Naive thymus-derived CD8-positive, alpha-beta T cell (primary cell): ENCODE measurements around the gene NTRK1. TPM values are rescaled to one million over a fixed set of nuclear protein-coding genes. Genes with fewer than 3 reads are reported as not detected.

Experiments used
- ATAC-seq, 2 donors: fragments of 150-1000 bp; cut with Tn5 transposase in 1 of 2; sonication (Bioruptor Pico), chemical (Tn5 transposase) in 1 of 2; 1 replicate in 1 of 2; 2 replicates in 1 of 2; pipeline ENCODE4 v1.10.0; 2021; ENCODE audit warnings: mild to moderate bottlenecking in 2 of 2, moderate library complexity in 2 of 2
- POLR2A ChIA-PET: fragments of 350-600 bp; sonication (Branson Sonifier 250); formaldehyde crosslinking; loops from one replicate; lab custom pipeline; 2021; ENCODE audit warnings: antibody characterized with exemption; lab: Charles Lee
- DNase-seq, 10 donors: peaks; one replicate each; pipeline versions ENCODE4 v3.0.0 to v3.0.0-alpha.2; 2020 to 2022
- H3K27ac Mint-ChIP-seq, 10 donors: one replicate each; pipeline ENCODE4 v1.8.0; 2020 to 2022; ENCODE audit warnings: mild to moderate bottlenecking in 10 of 10, mixed read lengths in 10 of 10, moderate library complexity in 4 of 10, inconsistent platforms in 1 of 10
- H3K27me3 Mint-ChIP-seq, 5 donors: one replicate each; pipeline ENCODE4 v1.8.0; 2021 to 2022; ENCODE audit warnings: mixed read lengths in 5 of 5
- H3K36me3 Mint-ChIP-seq, 3 donors: one replicate each; pipeline ENCODE4 v1.8.0; 2020 to 2022; ENCODE audit warnings: mixed read lengths in 3 of 3, mild to moderate bottlenecking in 2 of 3, inconsistent platforms in 1 of 3
- H3K4me1 Mint-ChIP-seq, 4 donors: one replicate each; pipeline ENCODE4 v1.8.0; 2021 to 2022; ENCODE audit warnings: mixed read lengths in 4 of 4
- H3K4me3 Mint-ChIP-seq, 10 donors: one replicate each; pipeline ENCODE4 v1.8.0; 2020 to 2022; ENCODE audit warnings: mild to moderate bottlenecking in 10 of 10, mixed read lengths in 10 of 10, moderate library complexity in 6 of 10, inconsistent platforms in 1 of 10
- H3K9me3 Mint-ChIP-seq, 9 donors: one replicate each; pipeline ENCODE4 v1.8.0; 2020 to 2022; ENCODE audit warnings: mixed read lengths in 9 of 9, mild to moderate bottlenecking in 3 of 9, inconsistent platforms in 1 of 9, moderate library complexity in 1 of 9
- polyA plus RNA-seq, 3 donors: library from polyadenylated mRNA; unstranded; fragments of 300-500 nt; fragmentation: Illumina TruSeq; gene quantifications; one replicate each; pipeline ENCODE4 v1.2.3, GENCODE V29; 2021
- total RNA-seq, 8 experiments: library from RNA in 2 of 8; stranded (reverse) in 2 of 8; gene quantifications; one replicate each; pipeline ENCODE4 v1.2.3 and lab custom pipeline; 2021 to 2026

NTRK1 gene
- total RNA-seq = not detected
- polyA plus RNA-seq = under 1 TPM in 2 of 3 donors, not detected in 1; 0.14 to 0.25 TPM
- total RNA-seq (lab: John Stamatoyannopoulos, UW) = 0 to 1.0 (median 0.65) reads per million in 6 experiments

DNA sequence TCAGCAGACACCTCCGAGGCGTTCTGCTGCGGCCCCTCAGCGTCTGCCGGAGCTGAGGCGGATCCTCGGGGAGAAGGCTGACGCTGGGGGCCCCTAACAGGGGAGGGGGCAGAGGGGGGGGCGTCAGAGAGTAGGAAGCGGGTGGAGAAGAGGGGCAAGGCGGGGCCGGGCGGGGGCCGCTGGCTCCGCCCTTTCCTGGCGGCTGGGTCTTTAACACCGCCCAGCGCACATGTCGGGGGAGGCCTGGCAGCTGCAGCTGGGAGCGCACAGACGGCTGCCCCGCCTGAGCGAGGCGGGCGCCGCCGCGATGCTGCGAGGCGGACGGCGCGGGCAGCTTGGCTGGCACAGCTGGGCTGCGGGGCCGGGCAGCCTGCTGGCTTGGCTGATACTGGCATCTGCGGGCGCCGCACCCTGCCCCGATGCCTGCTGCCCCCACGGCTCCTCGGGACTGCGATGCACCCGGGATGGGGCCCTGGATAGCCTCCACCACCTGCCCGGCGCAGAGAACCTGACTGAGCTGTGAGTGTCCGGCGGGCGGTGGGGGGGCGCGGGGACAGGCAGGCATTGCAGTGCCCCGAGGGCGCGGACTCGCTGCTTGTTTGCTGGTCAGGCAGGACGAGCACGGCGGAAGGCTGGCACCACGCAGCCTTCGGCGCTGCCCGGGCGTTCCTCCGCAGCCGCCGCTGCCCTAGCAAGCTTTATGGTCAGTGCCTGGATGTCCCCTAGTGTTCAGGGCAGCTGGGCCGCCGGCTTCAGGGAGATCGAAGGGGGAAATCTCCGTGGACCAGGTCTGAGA lies at the start of gene NTRK1:
Gene NTRK1, plus strand, starts transcription at position 238 of the 796 bp plus-strand sequence. Its CDS starts 70 bp downstream, at position 308.
- peak within 1 kb of the TSS in 5 of 10 donors; percentile 45 to 71 (median 67) for H3K27ac Mint-ChIP-seq
- H3K4me3 Mint-ChIP-seq = peak within 1 kb of the TSS; percentile 72 to 92 (median 83)
- no peaks in the 10 kb centered on the region for H3K9me3 Mint-ChIP-seq
- no peaks in the 10 kb centered on the region for H3K36me3 Mint-ChIP-seq
- ATAC-seq (peak; percentile 82 to 86), DNase-seq (peak; percentile 37 to 74 (median 48))
- POLR2A ChIA-PET = interaction anchor here (0.6 to 3.0 kb wide), 9 partner anchors 12 to 171 kb away, joined by 3 to 13 read pairs (median 3); partner anchors contain the start of genes HDGF and PRCC
- H3K27me3 Mint-ChIP-seq = peaks cover 22 to 76% (median 50%) of the 10 kb centered on the region in 5 donors
- peaks cover 14 to 43% (median 32%) of the 10 kb centered on the region in 4 donors for H3K4me1 Mint-ChIP-seq

DNA sequence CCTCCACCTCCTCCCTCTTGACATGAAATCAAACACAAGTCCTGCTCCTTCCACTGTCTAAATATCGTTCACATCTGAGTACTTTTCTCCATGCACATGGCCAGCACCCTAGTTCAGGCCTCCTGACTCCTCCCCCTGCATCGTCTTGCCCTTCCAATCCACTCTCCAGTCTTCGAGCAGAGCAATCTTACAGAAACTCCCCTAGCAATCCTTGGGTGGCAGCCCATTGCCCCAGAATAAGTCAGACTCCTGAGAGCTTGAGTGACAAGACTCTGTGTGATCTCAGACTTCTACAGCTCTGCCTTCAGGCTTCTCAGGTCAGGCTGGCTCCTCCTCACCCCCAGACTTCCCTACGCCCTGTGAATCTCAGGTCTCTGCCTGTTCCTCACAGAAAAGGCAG lies 49.5 kb upstream of the NTRK1 start:
- peak overlapping the region in 5 of 10 donors; percentile 14 to 92 (median 24) for H3K4me3 Mint-ChIP-seq
- H3K4me1 Mint-ChIP-seq = peaks cover 51 to 75% (median 67%) of the 10 kb centered on the region in 4 donors

DNA sequence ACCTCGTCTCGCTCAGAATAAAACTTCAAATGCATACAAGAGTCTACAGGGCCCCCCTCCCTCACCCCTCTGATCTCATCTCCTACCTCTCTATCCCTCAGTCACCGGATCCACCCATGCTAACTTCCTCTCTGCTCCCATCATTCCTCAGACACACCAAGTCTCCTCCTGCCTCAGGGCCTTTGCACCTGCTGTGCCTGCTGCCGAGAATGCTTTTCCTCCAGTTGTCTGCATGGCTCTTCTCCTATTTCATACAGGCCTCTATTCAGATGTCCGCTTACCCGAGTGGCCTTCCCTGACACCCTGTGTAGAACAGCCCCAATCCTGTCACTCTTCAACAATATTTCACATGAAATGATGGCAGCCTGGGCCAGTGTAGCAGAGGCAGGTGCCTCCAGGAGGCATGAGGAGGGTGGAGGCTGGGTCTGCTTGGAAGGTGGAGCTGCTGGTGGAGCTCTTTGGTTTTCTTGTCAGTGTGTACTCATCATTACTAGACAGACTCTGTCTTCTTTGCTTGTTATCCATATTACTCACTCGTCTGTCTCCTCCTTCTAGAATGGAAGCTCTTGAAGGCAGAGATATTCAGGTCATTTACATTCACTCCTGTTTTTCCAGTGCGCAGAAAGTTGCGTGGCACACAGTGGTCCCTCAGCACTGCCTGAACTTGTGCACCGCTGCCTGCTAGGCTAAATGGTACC lies 48.2 kb upstream of the NTRK1 start:
- DNase-seq (no peak), ATAC-seq (no peak)
- peak overlapping the region; percentile 46 to 100 (median 98) for H3K27ac Mint-ChIP-seq
- H3K27me3 Mint-ChIP-seq = peaks cover 0 to 5% (median 0%) of the 10 kb centered on the region in 5 donors
- peaks cover 56 to 83% (median 73%) of the 10 kb centered on the region in 4 donors for H3K4me1 Mint-ChIP-seq
- peak overlapping the region; percentile 20 to 93 (median 62) for H3K4me3 Mint-ChIP-seq
- POLR2A ChIA-PET = interaction anchor here (1.1 to 1.7 kb wide), 3 partner anchors 14 to 44 kb away, joined by 3 to 5 read pairs (median 3); no protein-coding TSS in a partner anchor
- H3K36me3 Mint-ChIP-seq = peaks cover 0 to 44% (median 8%) of the 10 kb centered on the region in 3 donors
- H3K9me3 Mint-ChIP-seq = no peaks in the 10 kb centered on the region

More for the DNA sequence above, 49.5 kb upstream of the NTRK1 start:
- ATAC-seq (no peak), DNase-seq (no peak)
- POLR2A ChIA-PET = interaction anchor here (1.6 kb wide), 1 partner anchor 43 kb away, joined by 3 read pairs; no protein-coding TSS in a partner anchor
- peak overlapping the region in 9 of 10 donors; percentile 26 to 100 (median 76) for H3K27ac Mint-ChIP-seq
- H3K27me3 Mint-ChIP-seq = no peaks in the 10 kb centered on the region
- peaks cover 0 to 55% (median 11%) of the 10 kb centered on the region in 3 donors for H3K36me3 Mint-ChIP-seq
- H3K9me3 Mint-ChIP-seq = no peaks in the 10 kb centered on the region

DNA sequence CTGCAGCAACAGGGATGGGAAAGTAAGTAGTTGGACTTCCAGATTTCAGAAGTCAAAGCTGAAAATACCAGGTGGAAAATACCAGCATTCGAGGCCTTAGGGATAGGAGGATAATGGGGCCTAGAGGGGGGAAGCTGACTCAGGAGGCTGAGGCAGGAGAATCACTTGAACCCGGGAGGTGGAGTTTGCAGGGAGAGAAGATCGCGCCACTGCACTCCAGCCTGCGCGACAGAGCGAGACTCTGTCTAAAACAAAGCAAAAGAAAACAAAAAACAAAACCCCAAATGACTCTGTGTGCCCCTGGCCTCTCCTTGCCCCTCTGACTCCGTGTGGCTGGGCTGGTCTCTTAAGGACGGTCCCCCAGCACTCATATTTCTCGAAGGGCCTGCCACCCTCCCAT lies 47.4 kb upstream of the NTRK1 start:
- Mint-ChIP-seq H3K9me3 (no peaks in the 10 kb centered on the region), H3K27me3 (peaks cover 0 to 5% (median 0%) of the 10 kb centered on the region in 5 donors), H3K4me3 (peak overlapping the region; percentile 79 to 94 (median 90)), H3K27ac (peak overlapping the region; percentile 58 to 100 (median 98)), H3K4me1 (peaks cover 49 to 74% (median 68%) of the 10 kb centered on the region in 4 donors), H3K36me3 (peaks cover 0 to 36% (median 8%) of the 10 kb centered on the region in 3 donors)
- no peak for DNase-seq
- POLR2A ChIA-PET = interaction anchor here (1.1 to 1.7 kb wide), 2 partner anchors 15 to 35 kb away, joined by 3 to 5 read pairs; no protein-coding TSS in a partner anchor
- no peak for ATAC-seq

DNA sequence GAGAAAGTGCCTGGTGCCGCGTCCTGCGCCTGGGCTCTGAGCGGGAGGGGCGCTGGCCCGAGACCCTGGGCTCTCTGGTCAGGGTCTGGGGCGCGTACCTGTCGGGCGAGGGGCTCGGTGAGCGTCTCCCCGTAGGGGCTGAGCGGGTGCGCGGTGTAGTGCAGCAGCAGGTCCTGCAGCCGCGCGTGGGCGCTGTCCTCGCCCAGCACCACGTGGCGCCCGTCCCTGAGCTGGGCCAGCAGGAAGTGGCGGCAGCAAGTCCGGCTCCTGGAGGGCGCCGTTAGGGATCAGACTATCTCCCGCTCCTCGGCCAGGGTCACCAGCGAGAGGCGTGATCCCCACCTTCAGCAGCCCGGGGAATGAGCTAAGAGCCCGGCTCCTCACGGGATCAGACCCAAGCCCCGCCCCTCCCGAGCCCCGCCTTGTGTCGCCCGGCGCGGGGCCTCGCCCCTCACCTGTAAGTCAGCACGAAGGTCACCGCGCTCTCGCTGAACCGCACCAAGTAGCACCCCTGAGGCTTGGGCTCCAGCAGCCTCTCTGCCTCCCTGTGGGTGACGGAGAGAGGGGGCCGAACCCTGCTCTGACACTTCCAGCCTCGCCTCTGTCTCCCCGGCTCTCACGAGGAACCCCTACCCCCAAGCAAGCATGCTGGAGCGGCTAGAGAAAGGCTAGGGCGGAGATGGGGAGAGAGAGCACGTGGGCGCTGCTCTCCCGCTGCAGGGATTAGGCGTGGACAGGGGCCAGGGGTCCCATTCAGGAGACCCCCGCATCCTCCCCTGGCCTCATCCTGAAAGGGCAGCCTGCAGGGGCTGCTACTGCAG lies 46.7 kb upstream of the NTRK1 start:
- DNase-seq (peak; percentile 25 to 86 (median 74)), ATAC-seq (peak; percentile 35 to 54)
- peaks cover 0 to 5% (median 0%) of the 10 kb centered on the region in 5 donors for H3K27me3 Mint-ChIP-seq
- H3K27ac Mint-ChIP-seq = peak overlapping the region; percentile 95 to 100 (median 98)
- H3K36me3 Mint-ChIP-seq = peaks cover 0 to 32% (median 8%) of the 10 kb centered on the region in 3 donors
- POLR2A ChIA-PET = interaction anchor here (1.7 kb wide), 1 partner anchor 35 kb away, joined by 5 read pairs; no protein-coding TSS in a partner anchor
- no peaks in the 10 kb centered on the region for H3K9me3 Mint-ChIP-seq
- peak overlapping the region; percentile 79 to 94 (median 90) for H3K4me3 Mint-ChIP-seq
- peaks cover 46 to 68% (median 65%) of the 10 kb centered on the region in 4 donors for H3K4me1 Mint-ChIP-seq

DNA sequence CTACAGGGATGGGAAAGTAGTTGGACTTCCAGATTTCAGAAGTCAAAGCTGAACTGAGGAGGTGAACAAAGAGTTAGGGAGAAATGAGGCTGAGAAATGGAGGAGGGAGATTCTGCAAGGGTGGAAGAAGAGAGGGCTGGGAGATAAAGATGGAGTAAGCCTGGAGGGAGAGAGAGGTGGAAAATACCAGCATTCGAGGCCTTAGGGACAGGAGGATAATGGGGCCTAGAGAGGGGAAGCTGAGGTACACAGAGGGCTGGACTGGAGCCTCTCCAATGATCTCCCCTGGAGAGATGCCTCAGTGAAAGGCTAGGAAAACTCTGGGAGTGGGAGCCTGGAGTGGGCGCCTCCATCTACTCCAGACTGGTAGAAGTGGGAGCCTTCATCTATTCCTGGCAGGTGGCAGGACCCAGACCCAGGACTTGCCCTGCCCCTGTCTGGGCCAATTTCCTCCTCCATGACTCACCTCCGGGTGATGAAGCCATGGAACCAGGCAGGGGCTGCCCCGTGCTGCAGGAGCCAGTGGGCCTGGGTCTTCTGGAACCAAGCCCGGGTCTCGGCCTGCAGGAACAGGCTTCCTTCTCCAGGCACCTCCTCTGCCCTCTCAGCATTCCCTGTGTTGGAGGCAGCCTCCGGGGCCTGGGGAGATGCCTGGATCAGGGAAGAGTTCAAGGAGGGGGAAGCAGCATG lies 45.9 kb upstream of the NTRK1 start:
- H3K27ac Mint-ChIP-seq = peak overlapping the region; percentile 95 to 100 (median 98)
- no peak for ATAC-seq
- POLR2A ChIA-PET = interaction anchor here (1.0 to 1.7 kb wide), 2 partner anchors 12 to 34 kb away, joined by 4 to 5 read pairs; no protein-coding TSS in a partner anchor

DNA sequence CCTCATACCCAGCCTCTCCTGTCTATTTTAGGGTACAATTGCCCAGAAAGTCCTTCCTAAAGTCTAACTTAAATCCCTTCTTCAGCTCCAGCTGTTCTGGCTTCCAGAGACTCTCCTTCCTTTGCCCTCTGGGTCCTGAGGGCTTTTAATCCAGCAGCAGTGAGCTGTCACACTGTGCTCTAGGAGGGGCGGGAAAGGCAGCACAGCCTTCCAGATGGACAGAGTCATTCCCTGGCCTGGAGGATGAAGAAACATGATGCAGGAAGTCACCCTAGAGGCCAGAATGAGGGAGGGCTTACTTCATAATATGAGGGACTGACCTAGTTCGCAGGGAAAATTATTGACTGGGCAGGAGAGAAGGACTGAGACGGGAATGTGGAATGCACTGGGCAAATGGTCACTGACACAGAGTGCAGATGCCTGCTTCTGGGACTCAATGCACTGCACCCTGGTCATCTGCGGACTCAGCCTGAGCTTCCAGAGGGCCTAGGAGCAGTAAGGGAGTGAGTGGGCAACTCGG lies 45.3 kb upstream of the NTRK1 start:
- H3K9me3 Mint-ChIP-seq = no peaks in the 10 kb centered on the region

More for the DNA sequence above, 45.9 kb upstream of the NTRK1 start:
- H3K9me3 Mint-ChIP-seq = no peaks in the 10 kb centered on the region
- H3K36me3 Mint-ChIP-seq = peaks cover 0 to 29% (median 8%) of the 10 kb centered on the region in 3 donors
- peaks cover 0 to 5% (median 0%) of the 10 kb centered on the region in 5 donors for H3K27me3 Mint-ChIP-seq
- peak overlapping the region; percentile 79 to 94 (median 90) for H3K4me3 Mint-ChIP-seq
- H3K4me1 Mint-ChIP-seq = peaks cover 44 to 68% (median 64%) of the 10 kb centered on the region in 4 donors
- peak in 3 of 10 donors; percentile 10 to 60 (median 18) for DNase-seq

DNA sequence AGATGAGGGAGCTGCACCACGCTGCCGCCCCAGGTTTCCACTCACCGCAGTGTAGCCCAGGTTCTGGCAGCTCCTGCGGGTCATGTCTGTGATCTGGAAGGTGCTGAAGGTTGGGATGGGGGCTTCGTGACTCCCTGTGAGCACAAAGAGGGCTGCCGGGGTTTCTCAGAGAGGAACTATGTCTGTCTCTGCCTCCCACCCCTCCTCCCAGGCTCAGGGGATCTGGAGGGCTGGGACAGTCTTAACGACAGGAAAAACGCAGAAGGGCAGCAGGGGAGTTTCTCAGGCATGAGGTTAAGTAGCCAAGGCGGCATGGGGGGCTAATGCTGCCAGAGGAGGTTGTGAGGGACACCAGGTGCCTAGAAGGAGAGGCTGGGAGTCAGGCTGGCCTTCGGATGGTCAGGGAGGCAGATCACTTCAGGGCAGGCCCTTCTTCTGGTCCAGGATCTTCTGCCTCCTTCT lies 44.7 kb upstream of the NTRK1 start:
- Mint-ChIP-seq H3K27me3 (peaks cover 0 to 5% (median 0%) of the 10 kb centered on the region in 5 donors), H3K27ac (peak overlapping the region; percentile 95 to 100 (median 98)), H3K9me3 (no peaks in the 10 kb centered on the region), H3K36me3 (peaks cover 0 to 22% (median 8%) of the 10 kb centered on the region in 3 donors), H3K4me3 (peak overlapping the region; percentile 79 to 94 (median 90)), H3K4me1 (peaks cover 43 to 67% (median 62%) of the 10 kb centered on the region in 4 donors)
- ATAC-seq (no peak), DNase-seq (peak in 5 of 10 donors; percentile 17 to 66 (median 34))
- POLR2A ChIA-PET = interaction anchor here (0.8 to 2.0 kb wide), 3 partner anchors 43 to 88 kb away, joined by 3 to 11 read pairs (median 9); partner anchors contain the start of genes HDGF, ISG20L2 and METTL25B

More for the DNA sequence above, 45.3 kb upstream of the NTRK1 start:
- Mint-ChIP-seq H3K4me1 (peaks cover 44 to 68% (median 64%) of the 10 kb centered on the region in 4 donors), H3K4me3 (peak overlapping the region; percentile 79 to 94 (median 90)), H3K27ac (peak overlapping the region; percentile 95 to 100 (median 98)), H3K36me3 (peaks cover 0 to 26% (median 8%) of the 10 kb centered on the region in 3 donors), H3K27me3 (peaks cover 0 to 5% (median 0%) of the 10 kb centered on the region in 5 donors)
- ATAC-seq (no peak), DNase-seq (peak in 2 of 10 donors; percentile 5 to 34)
- POLR2A ChIA-PET = interaction anchor here (1.0 kb wide), 1 partner anchor 13 kb away, joined by 4 read pairs; no protein-coding TSS in a partner anchor

DNA sequence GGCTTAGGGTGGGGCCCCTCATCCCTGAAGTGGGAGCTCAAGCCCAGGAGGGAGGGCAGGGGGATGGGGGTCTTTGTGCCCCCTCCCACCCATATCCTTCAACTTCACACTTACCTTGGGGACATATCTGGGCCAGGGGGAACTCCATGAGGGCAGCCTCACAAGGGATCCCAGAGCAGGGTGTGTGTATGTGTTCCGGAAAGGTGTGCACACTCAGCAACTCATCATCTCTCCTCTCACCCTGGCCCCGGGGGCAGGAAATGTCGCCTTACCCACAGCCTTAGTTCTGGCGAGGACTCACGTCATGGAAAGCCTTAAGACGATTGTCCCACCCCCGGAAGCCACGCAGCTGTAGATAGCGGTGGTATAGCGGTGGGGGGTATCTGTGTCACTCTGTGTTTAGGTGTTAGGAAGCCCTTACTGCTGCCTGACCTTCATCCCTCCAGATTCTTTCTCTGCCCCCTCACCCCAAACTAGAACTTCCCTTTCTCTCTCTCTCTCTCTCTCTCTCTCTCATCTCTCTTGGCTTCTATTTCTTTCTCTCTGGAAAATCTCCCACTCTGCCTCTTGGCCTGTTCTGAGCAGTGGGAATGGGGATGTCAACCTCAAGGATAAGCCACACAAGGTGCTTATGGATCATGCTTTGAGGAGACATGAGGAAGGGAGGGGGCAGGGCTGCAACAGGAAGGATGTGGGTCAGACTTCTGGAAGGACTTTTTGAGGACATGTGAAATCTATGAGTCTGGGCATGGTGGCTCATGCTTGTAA lies 43.9 kb upstream of the NTRK1 start, which contains the start of gene SH2D2A:
Gene SH2D2A, minus strand, starts transcription at position 288 of the 768 bp plus-strand sequence. Its CDS starts 140 bp downstream, at position 148.
- H3K36me3 Mint-ChIP-seq = peaks cover 0 to 15% (median 8%) of the 10 kb centered on the region in 3 donors
- peak within 1 kb of the TSS; percentile 95 to 100 (median 98) for H3K27ac Mint-ChIP-seq
- ATAC-seq = peak; percentile 86 to 90
- POLR2A ChIA-PET = interaction anchor here (0.7 to 2.0 kb wide), 5 partner anchors 44 to 572 kb away, joined by 3 to 11 read pairs (median 3); partner anchors contain the start of genes HDGF, ISG20L2 and METTL25B
- peak within 1 kb of the TSS; percentile 79 to 94 (median 90) for H3K4me3 Mint-ChIP-seq
- H3K4me1 Mint-ChIP-seq = peaks cover 35 to 63% (median 56%) of the 10 kb centered on the region in 4 donors
- peaks cover 0 to 8% (median 0%) of the 10 kb centered on the region in 5 donors for H3K27me3 Mint-ChIP-seq
- H3K9me3 Mint-ChIP-seq = no peaks in the 10 kb centered on the region
- DNase-seq = peak; percentile 84 to 99 (median 96)
